ENCODE measurements around the gene TCF20.

TCF20 gene

DNA sequence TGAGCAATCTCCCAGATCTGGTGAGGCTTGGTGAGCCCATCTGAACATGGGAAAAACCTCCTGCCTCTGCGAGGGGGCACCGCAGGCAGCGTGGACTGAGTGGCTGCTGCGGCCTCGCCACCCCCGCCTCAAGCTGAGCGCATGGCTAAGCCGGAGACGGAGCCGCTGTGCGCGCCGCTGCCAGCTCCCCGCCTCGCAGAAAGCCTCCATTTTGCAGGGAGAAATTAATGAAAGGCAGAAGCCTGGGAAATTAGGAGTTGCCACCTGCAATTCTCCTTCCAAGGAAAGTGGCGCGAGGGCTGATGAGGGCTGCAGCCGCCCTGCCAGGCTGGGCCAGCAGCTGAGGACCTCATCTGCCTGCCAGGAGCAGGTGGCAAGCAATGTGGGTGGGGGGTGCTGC is 35.6 kb upstream of the TCF20 start:
- Histone ChIP-seq H3K4me1 (ENCODE audit: insufficient read depth, insufficient read length) (peaks cover 23% of the 10 kb centered on the region), H3K36me3 (ENCODE audit: insufficient read depth, insufficient read length, low read length) (no peaks in the 10 kb centered on the region)
- no peak for DNase-seq (ENCODE audit: low read depth, low spot score)

DNA sequence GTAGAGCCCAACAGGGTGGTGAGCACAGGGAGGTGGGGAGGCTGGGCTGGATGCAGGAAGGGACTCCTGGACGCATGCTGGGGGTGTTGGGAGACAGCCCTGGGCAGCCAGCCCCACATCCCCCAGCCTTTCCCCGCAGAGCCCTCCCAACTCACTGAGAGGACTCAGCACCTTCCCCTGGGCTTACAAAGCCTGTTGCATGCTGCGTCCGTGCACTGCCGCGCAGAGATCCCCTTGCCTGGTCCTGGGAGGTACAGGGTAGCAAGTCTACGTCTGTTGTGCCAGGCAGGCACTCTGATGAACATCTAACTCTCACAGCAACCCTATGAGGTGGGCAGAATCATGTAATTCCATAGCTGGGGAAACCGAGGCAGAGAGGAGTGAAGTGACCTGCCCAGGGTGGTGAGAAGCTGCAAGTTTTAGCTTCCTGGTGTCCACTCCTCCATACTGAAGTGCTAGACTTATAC is 33.9 kb upstream of the TCF20 start:
- H3K9ac ChIP-seq (ENCODE audit: insufficient read length, low read depth): peak overlapping the region; percentile 42
- no peak for TF ChIP-seq YY1 (IDR thresholded peaks at IDR 0.05; ENCODE audit: insufficient read depth, insufficient read length)
- no peak for TF ChIP-seq SUZ12 (IDR thresholded peaks at IDR 0.05; ENCODE audit: extremely low read depth, insufficient read depth, insufficient read length)
- TF ChIP-seq ZNF274 (IDR thresholded peaks at IDR 0.05; ENCODE audit: low read depth, low read length): no peak
- H3K4me1 ChIP-seq (ENCODE audit: insufficient read depth, insufficient read length): peaks cover 18% of the 10 kb centered on the region
- DNase-seq (ENCODE audit: low read depth, low spot score): no peak
- H3K27me3 ChIP-seq (ENCODE audit: insufficient read depth, insufficient read length): no peaks in the 10 kb centered on the region
- no peak overlapping the region for H3K4me3 ChIP-seq (ENCODE audit: insufficient read length, low read depth)
- H3K9me3 ChIP-seq (ENCODE audit: insufficient read depth, low read length): no peaks in the 10 kb centered on the region
- no peaks in the 10 kb centered on the region for H3K36me3 ChIP-seq (ENCODE audit: insufficient read depth, insufficient read length, low read length)

More for the DNA sequence above, 35.6 kb upstream of the TCF20 start:
- no peak overlapping the region for H3K4me3 ChIP-seq (ENCODE audit: insufficient read length, low read depth)
- H3K9me3 ChIP-seq (ENCODE audit: insufficient read depth, low read length): no peaks in the 10 kb centered on the region
- no peaks in the 10 kb centered on the region for H3K27me3 ChIP-seq (ENCODE audit: insufficient read depth, insufficient read length)
- TF ChIP-seq YY1 (IDR thresholded peaks at IDR 0.05; ENCODE audit: insufficient read depth, insufficient read length) (no peak), ZNF274 (IDR thresholded peaks at IDR 0.05; ENCODE audit: low read depth, low read length) (no peak), SUZ12 (IDR thresholded peaks at IDR 0.05; ENCODE audit: extremely low read depth, insufficient read depth, insufficient read length) (no peak)
- H3K9ac ChIP-seq (ENCODE audit: insufficient read length, low read depth): no peak overlapping the region

DNA sequence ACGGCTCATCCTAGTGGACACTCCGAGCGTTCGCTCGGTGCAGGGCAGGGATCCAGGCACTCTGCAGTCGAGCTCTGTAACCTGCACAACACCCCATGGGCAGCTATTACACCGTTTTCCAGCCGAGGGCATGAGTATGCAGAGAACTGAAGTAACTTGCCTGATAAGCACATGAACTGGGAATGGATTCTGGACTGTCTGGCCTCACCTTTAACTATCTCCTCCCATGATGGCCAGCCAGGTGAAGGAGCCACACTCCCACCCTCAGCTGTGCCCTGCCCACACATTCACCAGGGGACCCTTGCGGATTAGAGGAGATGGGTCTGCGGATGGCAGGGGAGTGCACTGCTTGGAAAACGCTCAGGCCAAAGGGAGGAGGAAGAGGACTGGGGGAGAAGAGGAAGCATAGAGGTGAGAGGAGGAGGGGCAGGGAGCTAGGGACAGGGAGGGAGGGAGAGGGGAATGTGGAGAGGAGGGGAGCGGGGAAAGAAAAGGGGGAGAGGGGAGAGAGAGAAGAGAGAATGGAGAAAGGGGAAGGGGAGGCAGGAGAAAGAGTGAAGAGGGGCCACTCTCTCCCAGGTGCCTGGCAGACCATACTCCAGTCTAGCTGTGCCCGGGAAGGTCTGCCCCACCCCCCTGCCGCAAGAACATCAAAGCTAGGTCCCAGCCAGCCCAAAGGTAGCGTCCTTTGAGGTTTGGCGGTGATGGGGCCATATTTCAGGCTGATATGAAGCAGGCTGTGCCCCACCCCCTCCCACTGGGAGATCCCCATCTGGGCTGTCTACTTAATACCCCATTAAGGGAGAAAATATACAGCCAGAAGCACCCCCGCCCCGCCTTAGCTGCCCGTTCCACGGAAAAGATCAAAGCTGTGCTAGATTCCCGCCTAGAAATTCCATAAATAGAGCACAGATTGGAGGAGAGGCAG is 33.2 kb upstream of the TCF20 start:
- no peak for DNase-seq (ENCODE audit: low read depth, low spot score)
- TF ChIP-seq SUZ12 (IDR thresholded peaks at IDR 0.05; ENCODE audit: extremely low read depth, insufficient read depth, insufficient read length) (no peak), ZNF274 (IDR thresholded peaks at IDR 0.05; ENCODE audit: low read depth, low read length) (no peak), YY1 (IDR thresholded peaks at IDR 0.05; ENCODE audit: insufficient read depth, insufficient read length) (no peak)
- Histone ChIP-seq H3K36me3 (ENCODE audit: insufficient read depth, insufficient read length, low read length) (no peaks in the 10 kb centered on the region), H3K9me3 (ENCODE audit: insufficient read depth, low read length) (no peaks in the 10 kb centered on the region), H3K4me1 (ENCODE audit: insufficient read depth, insufficient read length) (peaks cover 25% of the 10 kb centered on the region), H3K27me3 (ENCODE audit: insufficient read depth, insufficient read length) (no peaks in the 10 kb centered on the region), H3K9ac (ENCODE audit: insufficient read length, low read depth) (no peak overlapping the region), H3K4me3 (ENCODE audit: insufficient read length, low read depth) (no peak overlapping the region)

DNA sequence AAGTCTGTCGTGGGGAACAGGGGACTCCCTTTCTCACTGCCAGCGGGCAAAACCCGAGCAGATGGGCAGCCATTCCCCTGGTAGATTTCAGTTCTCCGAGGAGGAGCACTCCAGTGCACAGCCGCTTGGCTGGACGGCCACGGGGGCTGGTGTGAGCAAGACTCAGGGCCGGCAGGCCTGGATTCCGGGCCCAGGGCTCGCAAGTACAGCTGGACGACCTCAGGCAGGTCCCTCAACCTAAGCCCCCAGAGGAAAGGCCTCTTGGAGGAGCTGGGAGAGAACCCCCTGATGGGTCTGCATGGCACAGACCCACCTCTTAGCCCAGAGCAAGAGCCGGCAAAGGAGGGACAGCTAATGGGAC is 31.3 kb upstream of the TCF20 start:
- Histone ChIP-seq H3K27me3 (ENCODE audit: insufficient read depth, insufficient read length) (no peaks in the 10 kb centered on the region), H3K4me3 (ENCODE audit: insufficient read length, low read depth) (no peak overlapping the region), H3K36me3 (ENCODE audit: insufficient read depth, insufficient read length, low read length) (no peaks in the 10 kb centered on the region), H3K9ac (ENCODE audit: insufficient read length, low read depth) (no peak overlapping the region), H3K4me1 (ENCODE audit: insufficient read depth, insufficient read length) (peaks cover 33% of the 10 kb centered on the region), H3K9me3 (ENCODE audit: insufficient read depth, low read length) (no peaks in the 10 kb centered on the region)
- TF ChIP-seq SUZ12 (IDR thresholded peaks at IDR 0.05; ENCODE audit: extremely low read depth, insufficient read depth, insufficient read length) (no peak), YY1 (IDR thresholded peaks at IDR 0.05; ENCODE audit: insufficient read depth, insufficient read length) (no peak), ZNF274 (IDR thresholded peaks at IDR 0.05; ENCODE audit: low read depth, low read length) (no peak)
- DNase-seq (ENCODE audit: low read depth, low spot score): no peak

DNA sequence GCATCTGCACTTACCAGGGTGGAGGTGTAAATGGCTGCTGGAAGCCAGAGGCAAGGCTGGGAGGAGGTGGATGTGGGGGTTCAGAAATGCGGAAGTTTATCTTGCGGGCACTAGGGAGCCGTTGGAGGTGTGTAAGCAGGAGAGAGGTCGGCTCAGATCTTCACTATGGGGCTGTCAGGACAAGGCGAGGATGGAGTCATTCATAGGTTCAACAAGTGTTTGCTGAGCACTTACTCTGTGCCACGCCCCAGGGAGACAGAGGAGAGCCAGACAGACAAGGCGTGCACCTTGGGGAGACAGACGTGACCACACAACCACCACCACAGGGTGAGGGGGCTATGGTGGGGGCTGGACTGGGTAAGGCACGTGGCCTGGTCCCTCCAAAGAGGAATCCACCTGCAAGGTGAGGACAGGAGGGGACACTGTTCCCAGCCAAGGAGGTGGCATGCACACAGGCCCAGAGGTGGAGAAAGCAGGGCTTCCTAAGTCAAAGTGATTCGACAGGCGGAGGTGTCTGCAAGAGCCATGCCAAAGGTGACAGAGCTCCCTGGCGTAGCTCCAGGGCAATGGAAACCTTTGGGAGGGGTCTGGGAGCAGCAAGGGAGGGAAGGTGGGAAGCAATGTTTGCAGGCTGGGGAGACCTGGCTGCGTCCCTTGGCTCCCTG is 30.8 kb upstream of the TCF20 start:
- no peak overlapping the region for H3K9ac ChIP-seq (ENCODE audit: insufficient read length, low read depth)
- DNase-seq (ENCODE audit: low read depth, low spot score): no peak

DNA sequence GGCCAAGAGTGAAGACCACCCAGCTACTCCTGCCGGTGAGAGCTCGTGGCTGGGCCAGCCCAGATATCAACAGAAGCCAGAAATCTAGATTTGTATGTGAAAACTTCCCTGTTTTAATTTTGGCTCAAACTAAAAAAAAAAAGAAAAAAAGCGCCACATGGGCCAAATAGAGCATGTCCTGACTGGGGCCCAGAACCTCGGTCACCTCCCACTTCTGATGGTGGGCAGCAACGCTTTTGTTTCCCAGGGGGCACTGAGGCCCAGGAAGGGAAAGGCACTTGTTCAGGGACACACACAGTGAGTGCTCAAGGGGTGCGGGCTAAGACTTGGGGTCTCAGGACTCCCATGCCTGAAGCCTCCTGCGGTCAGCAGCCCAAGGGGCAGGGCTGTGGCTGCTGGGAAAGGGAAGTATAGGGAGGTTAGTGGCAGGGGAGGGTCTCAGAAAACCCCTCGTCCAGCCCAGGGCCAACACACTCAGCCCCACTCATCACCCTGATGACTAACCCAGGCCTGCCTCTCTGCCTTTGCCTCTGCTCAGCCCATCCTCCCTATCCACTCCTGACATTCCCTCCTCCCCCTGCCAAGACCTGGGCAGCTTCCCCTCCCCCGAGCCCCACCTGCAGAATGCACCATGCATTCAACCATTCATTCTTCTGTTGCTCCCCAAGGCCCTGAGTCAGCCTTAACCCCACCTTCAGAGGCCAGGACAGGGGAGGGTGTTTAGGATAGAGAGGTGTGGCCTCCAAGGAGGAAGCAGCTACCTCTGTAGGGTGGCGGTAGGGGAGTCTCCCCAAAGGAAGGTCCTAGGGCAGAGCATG is 30.0 kb upstream of the TCF20 start:
- Histone ChIP-seq H3K9me3 (ENCODE audit: insufficient read depth, low read length) (no peaks in the 10 kb centered on the region), H3K4me3 (ENCODE audit: insufficient read length, low read depth) (no peak overlapping the region), H3K4me1 (ENCODE audit: insufficient read depth, insufficient read length) (peaks cover 36% of the 10 kb centered on the region), H3K36me3 (ENCODE audit: insufficient read depth, insufficient read length, low read length) (no peaks in the 10 kb centered on the region), H3K27me3 (ENCODE audit: insufficient read depth, insufficient read length) (no peaks in the 10 kb centered on the region), H3K9ac (ENCODE audit: insufficient read length, low read depth) (no peak overlapping the region)
- no peak for DNase-seq (ENCODE audit: low read depth, low spot score)
- no peak for TF ChIP-seq YY1 (IDR thresholded peaks at IDR 0.05; ENCODE audit: insufficient read depth, insufficient read length)
- no peak for TF ChIP-seq ZNF274 (IDR thresholded peaks at IDR 0.05; ENCODE audit: low read depth, low read length)
- TF ChIP-seq SUZ12 (IDR thresholded peaks at IDR 0.05; ENCODE audit: extremely low read depth, insufficient read depth, insufficient read length): no peak

More for the DNA sequence above, 30.8 kb upstream of the TCF20 start:
- Histone ChIP-seq H3K27me3 (ENCODE audit: insufficient read depth, insufficient read length) (no peaks in the 10 kb centered on the region), H3K36me3 (ENCODE audit: insufficient read depth, insufficient read length, low read length) (no peaks in the 10 kb centered on the region), H3K9me3 (ENCODE audit: insufficient read depth, low read length) (no peaks in the 10 kb centered on the region), H3K4me1 (ENCODE audit: insufficient read depth, insufficient read length) (peaks cover 35% of the 10 kb centered on the region), H3K4me3 (ENCODE audit: insufficient read length, low read depth) (no peak overlapping the region)
- TF ChIP-seq YY1 (IDR thresholded peaks at IDR 0.05; ENCODE audit: insufficient read depth, insufficient read length) (no peak), SUZ12 (IDR thresholded peaks at IDR 0.05; ENCODE audit: extremely low read depth, insufficient read depth, insufficient read length) (no peak), ZNF274 (IDR thresholded peaks at IDR 0.05; ENCODE audit: low read depth, low read length) (no peak)

All from NT2/D1 (cell line).